Measurements from ENCODE around the gene CAMTA1. TPM values are rescaled to one million over a fixed set of nuclear protein-coding genes. Genes with fewer than 3 reads are reported as not detected.

Gene CAMTA1
- total and polyA plus RNA-seq, 9 of the 15 experiments (the other 6 are each of a cell fraction or from before 2014, with no cell fraction given) = 43.9 to 161 (median 65.9) TPM

DNA sequence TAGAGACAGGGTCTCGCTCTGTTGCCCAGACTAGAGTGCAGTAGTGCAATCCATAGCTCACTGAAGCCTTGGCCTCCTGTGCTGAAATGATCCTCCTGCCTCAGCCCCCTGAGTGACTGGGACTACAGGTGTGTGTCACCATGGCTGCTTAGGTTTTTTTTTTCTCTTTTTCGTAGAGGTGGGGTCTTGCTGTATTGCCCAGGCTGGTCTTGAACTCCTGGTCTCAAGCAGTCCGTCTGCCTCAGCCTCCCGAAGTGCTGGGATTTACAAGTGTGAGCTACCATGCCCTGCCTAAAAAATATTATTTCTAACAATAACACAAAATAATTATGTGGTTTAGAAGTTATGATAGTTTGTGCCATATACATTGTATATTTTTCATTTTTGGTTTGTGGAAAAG lies 9.9 kb downstream of the CAMTA1 start:
- Histone ChIP-seq H3K27me3 (ENCODE audit: control insufficient read depth in 2 of 2, insufficient read depth in 2 of 2, low read length in 2 of 2) (no peaks in the 10 kb centered on the region), H3K9me3 (replicated peaks; ENCODE audit: control insufficient read depth, insufficient read depth, low read depth, low read length) (no peaks in the 10 kb centered on the region), H3K79me2 (ENCODE audit: control insufficient read depth, insufficient read depth, low read length) (peaks cover 28% of the 10 kb centered on the region), H3K9me1 (ENCODE audit: control insufficient read depth, insufficient read depth, low read length) (no peaks in the 10 kb centered on the region), H3K4me2 (ENCODE audit: insufficient read depth, low read length) (no peak overlapping the region), H2AFZ (ENCODE audit: low read depth, low read length) (no peak overlapping the region), H3K4me3 (no peak overlapping the region), H3K9ac (ENCODE audit: insufficient read depth in 1 of 2, low read depth in 2 of 2, low read length in 2 of 2) (no peak overlapping the region), H3K36me3 (ENCODE audit: control insufficient read depth, insufficient read depth, low read length) (peaks cover 7% of the 10 kb centered on the region; the same call in 1 of the 3 replicates), H3K4me1 (replicated peaks in 1 of 2; ENCODE audit: control insufficient read depth in 2 of 2, insufficient read depth in 2 of 2, low read length in 2 of 2) (peaks cover 3 to 8% of the 10 kb centered on the region in 2 experiments; a peak in 2 of 5 replicates), H3K27ac (ENCODE audit: extremely low read depth, low read depth, low read length) (no peak overlapping the region), H4K20me1 (replicated peaks; ENCODE audit: control insufficient read depth, insufficient read depth, low read length) (no peaks in the 10 kb centered on the region)
- FAIRE-seq = no peak
- intact Hi-C loops (cut with micrococcal nuclease) = loop anchor here (2.0 to 10.0 kb wide), 2 partner anchors 94 to 420 kb away; no protein-coding TSS in a partner anchor
- TF ChIP-seq STAT5A (IDR thresholded peaks at IDR 0.05; ENCODE audit: borderline replicate concordance, low read length) (no peak), RBM25 (IDR thresholded peaks at IDR 0.05; ENCODE audit: low read depth, low read length, severe bottlenecking) (peak; percentile 56), ZNF121 (CRISPR knock-in tag; conservative IDR thresholded peaks at IDR 0.05) (peak; percentile 94)
- DNase-seq (ENCODE audit: extremely low read depth in 1 of 4, low spot score in 3 of 4) = no peak
- WGBS (ENCODE audit: insufficient coverage, low coverage, missing lambda C conversion rate) = 85% methylated on average over 3 of the region's 4 CpGs
- CTCF ChIA-PET (ENCODE audit: low intra/inter-chr PET ratio) = interaction anchor here (0.7 to 1.0 kb wide), 2 partner anchors 98 to 273 kb away, joined by 3 read pairs; no protein-coding TSS in a partner anchor
- no peak for ATAC-seq
- POLR2A ChIA-PET = interaction anchor here (1.1 to 1.5 kb wide), 2 partner anchors 11 to 102 kb away, joined by 3 to 4 read pairs; no protein-coding TSS in a partner anchor
- no TSS peak for BruUV-seq (replicated peaks)
- in situ Hi-C loops (cut with MboI) = loop anchor here (5.0 kb wide), 1 partner anchor 272 kb away; no protein-coding TSS in a partner anchor

GRCh38 chr1:6795661-6796060 lies 10.4 kb downstream of the CAMTA1 start:
- CTCF ChIA-PET (ENCODE audit: low intra/inter-chr PET ratio) = no interaction called here
- TF ChIP-seq, protein P1, sequence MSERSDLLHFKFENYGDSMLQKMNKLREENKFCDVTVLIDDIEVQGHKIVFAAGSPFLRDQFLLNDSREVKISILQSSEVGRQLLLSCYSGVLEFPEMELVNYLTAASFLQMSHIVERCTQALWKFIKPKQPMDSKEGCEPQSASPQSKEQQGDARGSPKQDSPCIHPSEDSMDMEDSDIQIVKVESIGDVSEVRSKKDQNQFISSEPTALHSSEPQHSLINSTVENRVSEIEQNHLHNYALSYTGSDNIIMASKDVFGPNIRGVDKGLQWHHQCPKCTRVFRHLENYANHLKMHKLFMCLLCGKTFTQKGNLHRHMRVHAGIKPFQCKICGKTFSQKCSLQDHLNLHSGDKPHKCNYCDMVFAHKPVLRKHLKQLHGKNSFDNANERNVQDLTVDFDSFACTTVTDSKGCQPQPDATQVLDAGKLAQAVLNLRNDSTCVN (CRISPR knock-in tag; IDR thresholded peaks at IDR 0.05) = no peak
- 0 out of 2 replicates have a peak, but pooled peaks have one; percentile 18 for TF ChIP-seq DPF2 (IDR thresholded peaks at IDR 0.05)
- TF ChIP-seq IRF2 (CRISPR knock-in tag; IDR thresholded peaks at IDR 0.05) = no peak
- TF ChIP-seq SNRNP70 (optimal IDR thresholded peaks at IDR 0.05; ENCODE audit: low read depth, low read length) = no peak
- no peak for TF ChIP-seq RBM39 (optimal IDR thresholded peaks at IDR 0.05; ENCODE audit: low read depth, low read length)
- TF ChIP-seq C11orf30 (IDR thresholded peaks at IDR 0.05; ENCODE audit: low read depth) = peak; percentile 69
- peak; percentile 76 for TF ChIP-seq MAFG (tag; conservative IDR thresholded peaks at IDR 0.05)
- TF ChIP-seq SMAD3 (CRISPR knock-in tag; conservative IDR thresholded peaks at IDR 0.05) = no peak
- TF ChIP-seq EGR1 (conservative IDR thresholded peaks at IDR 0.05) = no peak
- TF ChIP-seq SOX6 (IDR thresholded peaks at IDR 0.05) = 0 out of 2 replicates have a peak, but pooled peaks have one; percentile 13
- TF ChIP-seq NR2F6 (CRISPR knock-in tag; IDR thresholded peaks at IDR 0.05) = no peak

More at GRCh38 chr1:6795661-6796060, 10.4 kb downstream of the CAMTA1 start:
- in situ Hi-C loops (cut with MboI) (loop anchor here (5.0 kb wide), 1 partner anchor 272 kb away; no protein-coding TSS in a partner anchor), intact Hi-C loops (cut with micrococcal nuclease) (loop anchor here (2.0 to 10.0 kb wide), 2 partner anchors 93 to 419 kb away; no protein-coding TSS in a partner anchor)
- no peaks in the 10 kb centered on the region for H3K27me3 ChIP-seq (ENCODE audit: control insufficient read depth in 2 of 2, insufficient read depth in 2 of 2, low read length in 2 of 2)
- H3K4me1 ChIP-seq (replicated peaks in 1 of 2; ENCODE audit: control insufficient read depth in 2 of 2, insufficient read depth in 2 of 2, low read length in 2 of 2) = peaks cover 3 to 10% of the 10 kb centered on the region in 2 experiments; a peak in 4 of 5 replicates
- H3K27ac ChIP-seq (ENCODE audit: extremely low read depth, low read depth, low read length) = no peak overlapping the region
- H3K4me2 ChIP-seq (ENCODE audit: insufficient read depth, low read length) = no peak overlapping the region
- DNase-seq (ENCODE audit: extremely low read depth in 1 of 4, low spot score in 3 of 4) = no peak
- POLR2A ChIA-PET = interaction anchor here (1.1 to 1.5 kb wide), 2 partner anchors 11 to 102 kb away, joined by 3 to 4 read pairs; no protein-coding TSS in a partner anchor
- no peak overlapping the region for H3K4me3 ChIP-seq
- no peaks in the 10 kb centered on the region for H3K9me3 ChIP-seq (replicated peaks; ENCODE audit: control insufficient read depth, insufficient read depth, low read depth, low read length)
- H3K9me1 ChIP-seq (ENCODE audit: control insufficient read depth, insufficient read depth, low read length) = no peaks in the 10 kb centered on the region
- no peak overlapping the region for H3K9ac ChIP-seq (ENCODE audit: insufficient read depth in 1 of 2, low read depth in 2 of 2, low read length in 2 of 2)
- peaks cover 7% of the 10 kb centered on the region; the same call in 1 of the 3 replicates for H3K36me3 ChIP-seq (ENCODE audit: control insufficient read depth, insufficient read depth, low read length)
- H2AFZ ChIP-seq (ENCODE audit: low read depth, low read length) = no peak overlapping the region
- WGBS (ENCODE audit: insufficient coverage, low coverage, missing lambda C conversion rate) = 51% methylated on average over 2 of the region's 2 CpGs
- H4K20me1 ChIP-seq (replicated peaks; ENCODE audit: control insufficient read depth, insufficient read depth, low read length) = no peaks in the 10 kb centered on the region
- ATAC-seq = no peak
- H3K79me2 ChIP-seq (ENCODE audit: control insufficient read depth, insufficient read depth, low read length) = peaks cover 23% of the 10 kb centered on the region
- FAIRE-seq = no peak
- no TSS peak for BruUV-seq (replicated peaks)
